ENCODE data around the gene STAC3.

DNA sequence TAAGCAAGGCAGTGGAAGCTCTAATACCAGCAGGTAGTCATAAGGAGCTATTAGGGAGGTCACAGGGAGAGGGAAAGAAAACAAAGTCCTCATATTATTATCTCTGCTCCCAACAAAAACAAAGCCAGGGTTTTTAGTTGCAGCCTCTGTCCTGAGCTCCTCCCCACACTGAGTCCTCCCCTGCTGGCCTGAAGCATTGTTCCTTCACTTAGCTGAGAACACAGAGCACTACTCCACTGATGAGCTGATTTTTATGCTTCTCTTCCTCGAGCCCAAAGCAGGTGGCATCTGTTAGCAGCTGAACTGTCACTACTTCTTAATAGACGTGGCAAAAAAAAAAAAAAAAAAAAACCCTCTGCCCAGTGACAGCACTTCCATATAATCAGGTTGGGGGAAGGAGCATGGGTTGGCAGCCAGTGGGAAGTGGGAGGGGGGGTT lies 10.5 kb upstream of the STAC3 start:
- TF ChIP-seq POLR2A (IDR thresholded peaks at IDR 0.05; ENCODE audit: borderline replicate concordance, extremely low read depth, insufficient read depth, insufficient read length) (no peak), CBX3 (IDR thresholded peaks at IDR 0.05; ENCODE audit: low read depth) (no peak), POLR2AphosphoS5 (IDR thresholded peaks at IDR 0.05; ENCODE audit: low read depth, low read length) (no peak), CEBPB (IDR thresholded peaks at IDR 0.05; ENCODE audit: low read depth) (no peak), RAD21 (IDR thresholded peaks at IDR 0.05; ENCODE audit: low read depth) (no peak)
- TF ChIP-seq, protein P1, sequence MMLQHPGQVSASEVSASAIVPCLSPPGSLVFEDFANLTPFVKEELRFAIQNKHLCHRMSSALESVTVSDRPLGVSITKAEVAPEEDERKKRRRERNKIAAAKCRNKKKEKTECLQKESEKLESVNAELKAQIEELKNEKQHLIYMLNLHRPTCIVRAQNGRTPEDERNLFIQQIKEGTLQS (IDR thresholded peaks at IDR 0.05), result no peak
- TF ChIP-seq, protein P2, sequence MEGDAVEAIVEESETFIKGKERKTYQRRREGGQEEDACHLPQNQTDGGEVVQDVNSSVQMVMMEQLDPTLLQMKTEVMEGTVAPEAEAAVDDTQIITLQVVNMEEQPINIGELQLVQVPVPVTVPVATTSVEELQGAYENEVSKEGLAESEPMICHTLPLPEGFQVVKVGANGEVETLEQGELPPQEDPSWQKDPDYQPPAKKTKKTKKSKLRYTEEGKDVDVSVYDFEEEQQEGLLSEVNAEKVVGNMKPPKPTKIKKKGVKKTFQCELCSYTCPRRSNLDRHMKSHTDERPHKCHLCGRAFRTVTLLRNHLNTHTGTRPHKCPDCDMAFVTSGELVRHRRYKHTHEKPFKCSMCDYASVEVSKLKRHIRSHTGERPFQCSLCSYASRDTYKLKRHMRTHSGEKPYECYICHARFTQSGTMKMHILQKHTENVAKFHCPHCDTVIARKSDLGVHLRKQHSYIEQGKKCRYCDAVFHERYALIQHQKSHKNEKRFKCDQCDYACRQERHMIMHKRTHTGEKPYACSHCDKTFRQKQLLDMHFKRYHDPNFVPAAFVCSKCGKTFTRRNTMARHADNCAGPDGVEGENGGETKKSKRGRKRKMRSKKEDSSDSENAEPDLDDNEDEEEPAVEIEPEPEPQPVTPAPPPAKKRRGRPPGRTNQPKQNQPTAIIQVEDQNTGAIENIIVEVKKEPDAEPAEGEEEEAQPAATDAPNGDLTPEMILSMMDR (IDR thresholded peaks at IDR 0.05 in 2 of 3, conservative IDR thresholded peaks at IDR 0.05 in 1 of 3; ENCODE audit: borderline replicate concordance in 1 of 3, insufficient read depth in 1 of 3, low read depth in 2 of 3, low read length in 2 of 3), result no peak
